Lung (tissue), 12 donors: Measurements from ENCODE around the gene PCNP. TPM values are rescaled to one million over a fixed set of nuclear protein-coding genes. Genes with fewer than 3 reads are reported as not detected.

ENCODE experiments used
- ATAC-seq: fragments of 200-7000 bp; cut with Tn5 transposase; one replicate; pipeline ENCODE4 v1.9.1; 2020; ENCODE audit warnings: moderate number of reproducible peaks; ENCODE audit not compliant: insufficient read depth, low FRiP score
- DNase-seq, 3 donors: peaks; one replicate each; pipeline ENCODE4 v3.0.0-alpha.2; 2013 to 2017
- H3K27ac ChIP-seq, 2 donors: one replicate each; pipeline ENCODE4 v1.5.1; 2013; ENCODE audit warnings: mild to moderate bottlenecking in 2 of 2, moderate library complexity in 2 of 2, control low read depth in 1 of 2, inconsistent platforms in 1 of 2, low read depth in 1 of 2, low read length in 1 of 2
- H3K27me3 ChIP-seq, 3 donors: one replicate each; pipeline ENCODE4 v1.5.1; 2013; ENCODE audit warnings: low read length in 2 of 3; ENCODE audit not compliant: control insufficient read depth in 3 of 3, insufficient read depth in 3 of 3
- H3K36me3 ChIP-seq, 4 donors: one replicate each; pipeline ENCODE4 v1.5.1; 2013; ENCODE audit warnings: low read length in 4 of 4, mild to moderate bottlenecking in 1 of 4, moderate library complexity in 1 of 4; ENCODE audit not compliant: control insufficient read depth in 4 of 4, insufficient read depth in 4 of 4
- H3K4me1 ChIP-seq, 5 donors: one replicate each; pipeline ENCODE4 v1.5.1; 2013; ENCODE audit warnings: low read length in 5 of 5, mild to moderate bottlenecking in 2 of 5, moderate library complexity in 1 of 5; ENCODE audit not compliant: control insufficient read depth in 5 of 5, insufficient read depth in 5 of 5
- H3K4me3 ChIP-seq: one replicate; pipeline ENCODE4 v1.5.1; 2013; ENCODE audit warnings: mild to moderate bottlenecking, control low read depth, moderate library complexity
- H3K9ac ChIP-seq, 2 donors: one replicate each; pipeline ENCODE4 v1.5.1; 2013; ENCODE audit warnings: low read length in 2 of 2, control low read depth in 1 of 2; ENCODE audit not compliant: insufficient read depth in 1 of 2
- H3K9me3 ChIP-seq, 4 donors: one replicate each; pipeline ENCODE4 v1.5.1; 2013; ENCODE audit warnings: low read length in 3 of 4, mild to moderate bottlenecking in 1 of 4, moderate library complexity in 1 of 4; ENCODE audit not compliant: control insufficient read depth in 4 of 4, insufficient read depth in 3 of 4
- WGBS, 2 donors: extraction: QIAGEN DNeasy Blood & Tissue Kit; methylation state at CpG; one replicate each; pipeline ENCODE4 v1.1.7; 2013; 5-methylcytosine and 5-hydroxymethylcytosine counted together
- polyA plus RNA-seq, 2 donors: library from polyadenylated mRNA; stranded (reverse); fragments of 200-250 nt; gene quantifications; one replicate each; pipeline ENCODE4 v1.2.1, GENCODE V29; 2013
- total RNA-seq, 2 donors: library from RNA; depleted of rRNA in 1 of 2; stranded (reverse); fragments of >200 nt in 1 of 2; gene quantifications; one replicate each; pipeline ENCODE4 v1.2.1, GENCODE V29; 2014 to 2021
- TF ChIP-seq, protein P1 (sequence below): IDR thresholded peaks from 2 replicates; pipeline ENCODE4 v1.5.1; 2012; ENCODE audit warnings: mild to moderate bottlenecking; ENCODE audit errors: control extremely low read depth, extremely low read depth
- donor health status: control.
- donor health status: control.
- donor health status: Bipolar disorder and iron deficiency.
- donor health status: healthy.
- donor health status: DM: yes; HTN: yes; CAD: no.

PCNP gene
- total and polyA plus RNA-seq, 4 donors = 73.1 to 195 (median 99.7) TPM

DNA sequence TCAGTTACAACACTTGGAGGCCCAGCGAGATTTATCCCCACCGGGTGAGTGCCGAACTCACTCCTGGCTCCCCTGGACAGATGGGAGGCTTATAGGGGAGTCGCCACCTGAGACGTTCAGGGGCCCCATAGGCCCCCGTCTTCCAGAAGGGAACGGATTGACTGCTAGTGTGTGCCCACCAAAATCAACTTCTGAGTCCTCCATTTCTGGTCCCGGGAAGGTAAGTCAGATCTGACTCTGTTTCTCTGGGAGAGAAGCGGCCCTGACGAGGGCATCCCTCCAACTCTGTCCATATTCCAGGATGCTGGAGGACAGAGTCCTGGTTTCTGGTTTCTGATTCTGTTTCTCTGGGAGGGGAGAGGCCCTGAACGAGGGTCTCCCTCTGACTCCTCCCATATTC is 58.6 kb downstream of the PCNP start:
- H3K27me3 ChIP-seq = no peaks in the 10 kb centered on the region
- ATAC-seq (no peak), DNase-seq (no peak)
- no peak overlapping the region for H3K4me3 ChIP-seq
- no peak overlapping the region for H3K9ac ChIP-seq
- 81 to 84% methylated on average over 11 of the region's 11 CpGs for WGBS, 2 donors
- no peaks in the 10 kb centered on the region for H3K36me3 ChIP-seq
- H3K27ac ChIP-seq = no peak overlapping the region
- H3K9me3 ChIP-seq = no peaks in the 10 kb centered on the region
- TF ChIP-seq, protein P1, sequence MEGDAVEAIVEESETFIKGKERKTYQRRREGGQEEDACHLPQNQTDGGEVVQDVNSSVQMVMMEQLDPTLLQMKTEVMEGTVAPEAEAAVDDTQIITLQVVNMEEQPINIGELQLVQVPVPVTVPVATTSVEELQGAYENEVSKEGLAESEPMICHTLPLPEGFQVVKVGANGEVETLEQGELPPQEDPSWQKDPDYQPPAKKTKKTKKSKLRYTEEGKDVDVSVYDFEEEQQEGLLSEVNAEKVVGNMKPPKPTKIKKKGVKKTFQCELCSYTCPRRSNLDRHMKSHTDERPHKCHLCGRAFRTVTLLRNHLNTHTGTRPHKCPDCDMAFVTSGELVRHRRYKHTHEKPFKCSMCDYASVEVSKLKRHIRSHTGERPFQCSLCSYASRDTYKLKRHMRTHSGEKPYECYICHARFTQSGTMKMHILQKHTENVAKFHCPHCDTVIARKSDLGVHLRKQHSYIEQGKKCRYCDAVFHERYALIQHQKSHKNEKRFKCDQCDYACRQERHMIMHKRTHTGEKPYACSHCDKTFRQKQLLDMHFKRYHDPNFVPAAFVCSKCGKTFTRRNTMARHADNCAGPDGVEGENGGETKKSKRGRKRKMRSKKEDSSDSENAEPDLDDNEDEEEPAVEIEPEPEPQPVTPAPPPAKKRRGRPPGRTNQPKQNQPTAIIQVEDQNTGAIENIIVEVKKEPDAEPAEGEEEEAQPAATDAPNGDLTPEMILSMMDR = no peak
- no peaks in the 10 kb centered on the region for H3K4me1 ChIP-seq

DNA sequence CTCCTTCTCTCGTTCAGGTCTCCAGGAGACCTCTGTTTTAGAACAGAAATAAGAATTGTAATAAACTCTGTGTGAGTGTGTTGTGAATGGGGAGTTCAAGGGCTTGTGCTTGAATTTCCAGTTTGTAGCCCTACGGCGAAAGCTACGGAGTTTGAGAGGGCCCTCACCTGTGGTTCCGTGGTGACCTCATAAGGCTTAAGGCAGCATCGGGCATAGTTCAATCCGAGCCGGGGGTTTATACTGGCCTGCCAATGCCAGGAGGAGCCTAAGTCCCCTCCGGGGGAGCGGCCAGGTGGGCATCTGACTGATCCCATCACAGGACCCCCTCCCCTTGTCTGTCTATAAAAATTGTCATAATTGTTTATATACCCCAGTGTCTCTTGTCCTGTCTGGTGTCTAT is 59.2 kb downstream of the PCNP start:
- Histone ChIP-seq H3K27me3 (no peaks in the 10 kb centered on the region), H3K27ac (no peak overlapping the region), H3K9ac (no peak overlapping the region), H3K4me3 (no peak overlapping the region), H3K4me1 (no peaks in the 10 kb centered on the region), H3K36me3 (no peaks in the 10 kb centered on the region), H3K9me3 (no peaks in the 10 kb centered on the region)
- DNase-seq (peak in 2 of 3 donors; percentile 34 to 40), ATAC-seq (no peak)
- 78 to 81% methylated on average over 10 of the region's 10 CpGs for WGBS, 2 donors
- TF ChIP-seq, protein P1 = no peak

DNA sequence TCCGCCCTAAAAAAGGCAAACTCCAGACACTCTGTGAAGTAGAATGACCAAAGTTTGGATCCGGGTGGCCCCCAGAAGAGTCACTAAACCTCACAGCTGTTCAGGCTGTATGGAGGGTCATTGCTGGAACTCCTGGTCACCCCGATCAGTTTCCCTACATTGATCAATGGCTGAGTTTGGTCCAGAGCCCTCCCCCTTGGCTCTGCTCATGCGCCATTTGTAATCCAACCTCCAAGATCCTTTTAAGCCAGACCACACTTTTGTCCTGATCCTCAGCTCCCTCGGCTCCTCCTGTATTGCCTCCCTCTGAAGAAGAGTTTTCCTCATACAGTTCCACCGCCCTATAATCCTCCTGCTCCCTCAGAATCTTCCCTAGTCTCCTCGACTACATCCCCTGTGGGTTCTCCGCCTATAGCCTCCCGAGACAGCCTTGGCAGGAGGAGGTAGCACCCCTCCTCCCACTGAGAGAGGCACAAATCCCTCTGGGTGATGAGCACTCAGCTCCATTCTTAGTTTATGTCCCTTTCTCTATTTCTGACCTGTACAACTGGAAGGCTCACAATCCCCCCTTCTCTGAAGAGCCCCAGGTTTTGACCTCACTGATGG is 60.7 kb downstream of the PCNP start:
- no peak overlapping the region for H3K9ac ChIP-seq
- WGBS, 2 donors = 83 to 88% methylated on average over 9 of the region's 9 CpGs
- ATAC-seq (no peak), DNase-seq (no peak)
- H3K27me3 ChIP-seq = no peaks in the 10 kb centered on the region
- H3K4me3 ChIP-seq = no peak overlapping the region
- H3K9me3 ChIP-seq = no peaks in the 10 kb centered on the region
- H3K4me1 ChIP-seq = no peaks in the 10 kb centered on the region
- no peaks in the 10 kb centered on the region for H3K36me3 ChIP-seq
- no peak overlapping the region for H3K27ac ChIP-seq
- TF ChIP-seq, protein P1 = no peak

DNA sequence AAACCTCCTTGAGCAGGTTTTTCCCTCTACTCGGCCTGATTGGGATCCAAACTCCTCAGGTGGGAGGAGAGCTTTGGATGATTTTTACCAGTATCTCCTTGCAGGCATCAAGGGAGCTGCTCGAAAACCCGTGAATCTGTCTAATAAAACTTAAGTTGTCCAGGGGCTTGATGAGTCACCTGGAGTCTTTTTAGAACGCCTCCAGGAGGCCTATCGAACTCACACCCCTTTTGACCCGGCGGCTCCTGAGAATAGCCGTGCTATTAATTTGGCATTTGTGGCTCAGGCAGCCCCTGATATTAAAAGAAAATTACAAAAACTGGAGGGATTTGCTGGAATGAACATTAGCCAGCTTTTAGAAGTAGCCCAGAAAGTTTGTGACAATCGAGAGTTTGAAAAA is 61.4 kb downstream of the PCNP start:
- DNase-seq (no peak), ATAC-seq (no peak)
- Histone ChIP-seq H3K9ac (no peak overlapping the region), H3K27ac (no peak overlapping the region), H3K36me3 (no peaks in the 10 kb centered on the region), H3K9me3 (no peaks in the 10 kb centered on the region), H3K4me3 (no peak overlapping the region), H3K4me1 (no peaks in the 10 kb centered on the region), H3K27me3 (no peaks in the 10 kb centered on the region)
- WGBS, 2 donors = 87 to 92% methylated on average over 9 of the region's 9 CpGs
- TF ChIP-seq, protein P1 = no peak
